Measurements from ENCODE around the gene TMEM79.
A peak's percentile ranks its signal among the peaks of the same experiment; 100 is the strongest.
"Not testable (repeated sequence)": the region's sequence is repeated elsewhere in the genome, so short reads cannot be mapped to it uniquely, and the experiment has no call there.

TMEM79 gene

DNA sequence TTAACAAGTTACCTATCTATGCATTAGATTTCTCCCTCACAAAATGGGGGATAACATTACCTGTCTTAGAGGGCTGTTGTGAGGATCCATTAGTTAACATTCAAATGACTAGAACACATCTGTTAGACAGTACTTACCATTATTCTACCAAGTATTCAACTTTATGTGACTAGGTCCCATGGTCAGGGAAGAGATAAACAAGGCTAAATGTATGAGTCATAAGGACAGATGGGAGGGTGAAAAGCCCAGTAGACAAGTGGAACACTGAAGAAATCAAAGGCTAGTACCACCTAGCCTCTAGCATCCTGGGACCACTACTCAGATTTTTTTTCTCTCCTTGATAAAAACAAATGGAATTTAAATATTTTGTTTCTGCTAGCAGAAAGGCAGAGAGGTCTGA, 24.0 kb downstream of the TMEM79 start:
- no peak for DNase-seq (ENCODE audit: low spot score)

DNA sequence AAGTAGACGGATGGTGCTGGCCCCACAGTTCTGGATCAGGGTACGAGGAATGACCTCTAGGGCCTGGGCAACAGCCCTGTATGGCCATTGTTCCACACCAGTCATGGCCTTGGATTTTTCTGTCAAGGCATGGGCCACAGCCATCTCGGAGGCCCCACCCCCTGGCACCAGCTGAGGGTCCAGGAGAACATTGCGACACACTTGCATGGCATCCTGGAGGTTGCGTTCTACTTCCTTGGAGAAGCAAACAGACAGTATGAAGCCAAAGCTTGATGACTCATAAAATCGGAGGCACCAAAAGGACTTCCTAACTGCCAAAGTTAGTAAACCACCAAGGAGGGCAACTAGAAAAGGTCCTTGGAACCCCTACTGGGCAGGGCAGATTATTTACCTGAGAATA, 26.8 kb downstream of the TMEM79 start:
- no peak for DNase-seq (ENCODE audit: low spot score)

DNA sequence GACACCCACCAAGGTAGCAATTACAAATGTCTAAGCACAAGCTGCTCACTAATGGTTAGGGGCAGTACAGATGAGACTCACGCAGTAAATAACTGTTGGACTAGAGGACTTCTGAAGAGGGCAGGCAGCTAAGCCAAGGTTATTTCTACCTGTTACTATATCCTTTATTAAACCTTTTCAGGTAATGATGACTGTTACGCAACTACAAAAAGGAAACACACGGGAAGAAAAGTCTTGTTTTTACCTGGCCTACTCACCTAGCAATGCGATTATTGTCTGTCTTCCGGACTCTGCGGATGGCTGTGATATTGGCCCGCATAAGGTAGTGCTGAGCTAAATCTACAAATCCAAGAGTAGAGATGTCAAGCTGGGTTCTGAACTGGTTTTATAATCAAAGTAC, 32.8 kb downstream of the TMEM79 start:
- no peak for DNase-seq (ENCODE audit: low spot score)

- no peak for DNase-seq (ENCODE audit: low spot score)
Observed at GRCh38 chr1:156319664-156320063, 35.5 kb downstream of the TMEM79 start.

GRCh38 chr1:156320560-156320959, 36.4 kb downstream of the TMEM79 start:
- no peak for DNase-seq (ENCODE audit: low spot score)

DNA sequence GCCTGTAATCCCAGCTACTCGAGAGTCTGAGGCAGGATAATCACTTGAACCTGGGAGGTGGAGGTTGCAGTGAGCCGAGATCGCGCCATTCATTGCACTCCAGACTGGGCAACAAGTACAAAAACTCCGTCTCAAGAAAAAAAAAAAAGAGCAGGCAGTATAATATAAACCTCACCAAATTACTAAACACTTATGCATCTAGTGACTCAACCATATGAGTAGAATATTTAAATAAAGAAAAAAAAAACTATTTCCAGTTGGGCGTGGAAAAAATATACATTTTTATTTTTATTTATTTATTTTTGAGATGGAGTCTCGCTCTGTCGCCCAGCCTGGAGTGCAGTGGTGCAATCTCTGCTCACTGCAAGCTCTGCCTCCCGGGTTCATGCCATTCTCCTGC, 39.1 kb downstream of the TMEM79 start:
- not testable (repeated sequence) for DNase-seq (ENCODE audit: low spot score)

GRCh38 chr1:156336242-156336641, 52.1 kb downstream of the TMEM79 start:
- no peak for DNase-seq (ENCODE audit: low spot score)

DNA sequence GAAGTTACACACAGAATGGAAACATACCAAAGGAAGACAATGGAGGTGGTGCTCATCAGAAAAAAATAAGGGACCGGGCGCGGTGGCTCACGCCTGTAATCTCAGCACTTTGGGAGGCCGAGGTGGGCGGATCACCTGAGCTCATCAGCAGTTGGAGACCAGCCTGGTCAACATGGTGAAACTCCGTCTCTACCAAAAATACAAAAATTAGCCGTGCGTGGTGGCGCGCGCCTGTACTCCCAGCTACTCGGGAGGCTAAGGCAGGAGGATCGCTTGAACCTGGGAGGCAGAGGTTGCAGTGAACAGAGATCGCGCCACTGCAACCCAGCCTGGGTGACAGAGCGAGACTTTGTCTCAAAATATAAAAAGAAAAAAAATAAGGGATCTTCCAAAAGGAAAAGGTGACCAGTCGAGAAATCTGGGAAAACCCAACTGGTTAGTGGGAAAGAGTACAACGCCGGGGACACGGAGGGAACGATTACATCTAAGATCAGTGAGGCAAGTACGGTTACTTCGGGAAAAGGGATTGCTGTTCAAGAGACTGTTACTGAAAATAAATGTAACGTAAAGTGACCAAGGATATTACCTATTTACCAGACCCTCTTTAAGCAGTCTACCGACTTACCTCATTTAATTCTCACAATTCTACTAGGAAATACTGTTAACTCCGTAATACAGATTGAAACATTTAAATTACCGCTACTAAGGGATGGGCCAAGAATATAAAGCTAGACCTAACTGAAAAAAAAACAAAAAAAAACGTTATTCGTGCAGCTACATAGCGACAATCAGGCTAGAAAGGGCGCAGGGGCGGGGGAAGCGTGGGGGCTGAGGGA, 53.1 kb downstream of the TMEM79 start:
- no peak for DNase-seq (ENCODE audit: low spot score)

GRCh38 chr1:156337888-156338179, 53.7 kb downstream of the TMEM79 start:
- DNase-seq (ENCODE audit: low spot score), result no peak

DNA sequence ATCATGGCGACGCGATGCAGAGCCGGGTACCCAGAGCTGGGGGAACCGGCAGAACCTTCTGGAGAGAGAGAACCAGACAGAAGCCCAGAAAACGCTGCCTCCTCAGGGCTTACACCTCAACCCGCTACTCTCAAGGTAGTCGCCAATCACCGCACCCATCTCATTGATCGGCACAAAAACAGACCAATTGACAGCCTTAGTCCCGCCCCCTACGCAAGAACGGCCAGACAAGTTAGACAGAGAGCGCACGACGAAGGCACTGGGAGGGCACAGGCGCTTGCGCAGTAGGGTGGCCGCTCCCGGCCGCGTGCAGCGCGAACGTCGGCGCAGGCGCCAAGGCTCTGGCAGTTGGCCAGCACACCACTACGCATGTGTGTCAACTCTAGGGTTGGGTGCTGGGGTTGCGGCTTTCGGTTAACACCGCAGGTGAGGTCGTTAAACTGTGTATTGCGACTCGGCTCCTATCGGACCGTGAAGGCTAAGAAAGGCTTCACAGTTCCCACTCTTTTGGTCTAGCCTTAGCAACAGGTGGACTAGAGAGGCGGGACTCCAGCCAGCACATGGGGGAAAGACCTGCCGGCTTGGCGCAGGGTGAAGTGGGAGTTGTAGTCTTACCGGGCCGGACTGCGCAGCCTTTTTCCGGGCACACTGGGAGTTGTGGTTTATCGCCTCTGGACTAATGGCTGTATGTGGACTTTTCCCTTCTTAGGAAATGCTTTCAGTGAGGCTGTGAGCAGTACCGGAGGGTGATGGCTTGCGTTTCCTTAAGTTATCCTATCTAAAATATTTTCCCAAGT, 54.3 kb downstream of the TMEM79 start, which contains the start of the genes CCT3 and TSACC:
Gene CCT3, minus strand, starts transcription at position 113 of the 797 bp plus-strand sequence. Its CDS starts 108 bp downstream, at position 5.
Gene TSACC, plus strand, starts transcription at position 347 of the 797 bp plus-strand sequence. CDS start 1,232 bp downstream, outside the sequence.
- DNase-seq (ENCODE audit: low spot score), result peak; percentile 100
